Inflammatory macrophage treated with lipopolysaccharide for 1 hour (primary cell): Measurements from ENCODE around the gene PLGRKT.
"Not testable (repeated sequence)": the region's sequence is repeated elsewhere in the genome, so short reads cannot be mapped to it uniquely, and the experiment has no call there.

Experiments
- DNase-seq, 2 donors: peaks; one replicate each; pipeline ENCODE4 v3.0.0-alpha.2; 2020 to 2022

The PLGRKT gene

GRCh38 chr9:5429873-5430564 is 7.7 kb downstream of the PLGRKT start:
- DNase-seq: no peak

GRCh38 chr9:5428794-5429528 is 8.8 kb downstream of the PLGRKT start:
- DNase-seq: no peak

- no peak for DNase-seq
Observed at GRCh38 chr9:5428172-5428571, 9.6 kb downstream of the PLGRKT start.

DNA sequence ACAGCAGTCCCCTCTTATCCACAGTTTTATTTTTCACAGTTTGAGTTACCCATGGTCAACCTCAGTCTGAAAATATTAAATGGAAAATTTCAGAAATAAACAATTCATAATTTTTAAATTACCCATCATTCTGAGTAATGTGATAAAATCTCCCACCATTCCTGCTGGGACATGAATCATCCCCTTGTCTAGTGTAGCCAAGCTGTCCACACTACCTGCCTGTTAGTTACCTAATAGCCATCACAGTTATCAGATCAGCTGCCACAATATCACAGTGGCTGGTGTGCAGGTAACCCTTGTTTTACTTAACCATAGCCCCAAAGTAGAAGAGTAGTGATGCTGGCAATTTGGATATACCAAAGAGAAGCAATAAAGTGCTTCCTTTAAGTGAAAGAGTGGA is 10.7 kb downstream of the PLGRKT start:
- no peak for DNase-seq

- DNase-seq: peak in 1 of 2 donors; percentile 43
Observed at GRCh38 chr9:5425006-5425628, 12.6 kb downstream of the PLGRKT start.

DNA sequence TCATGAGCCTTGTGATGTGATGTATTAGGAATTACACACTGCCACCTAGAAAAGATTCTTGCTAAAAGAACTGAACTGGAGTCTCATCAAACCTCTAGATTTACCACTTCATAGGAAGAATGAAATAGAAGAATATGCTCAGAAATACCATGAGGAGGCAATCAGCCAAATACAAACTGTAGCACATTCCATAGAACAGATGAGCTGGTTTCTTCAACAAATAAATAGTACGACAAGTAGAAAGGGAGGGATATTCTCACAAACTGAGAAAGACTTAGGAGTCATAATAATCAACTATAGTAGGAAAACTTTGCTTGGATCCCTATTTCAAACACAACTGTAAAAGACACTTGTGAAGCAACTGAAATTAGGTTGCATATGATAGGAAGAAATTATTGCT is 15.4 kb downstream of the PLGRKT start:
- no peak for DNase-seq

GRCh38 chr9:5421163-5421562 is 16.6 kb downstream of the PLGRKT start:
- DNase-seq: no peak

DNA sequence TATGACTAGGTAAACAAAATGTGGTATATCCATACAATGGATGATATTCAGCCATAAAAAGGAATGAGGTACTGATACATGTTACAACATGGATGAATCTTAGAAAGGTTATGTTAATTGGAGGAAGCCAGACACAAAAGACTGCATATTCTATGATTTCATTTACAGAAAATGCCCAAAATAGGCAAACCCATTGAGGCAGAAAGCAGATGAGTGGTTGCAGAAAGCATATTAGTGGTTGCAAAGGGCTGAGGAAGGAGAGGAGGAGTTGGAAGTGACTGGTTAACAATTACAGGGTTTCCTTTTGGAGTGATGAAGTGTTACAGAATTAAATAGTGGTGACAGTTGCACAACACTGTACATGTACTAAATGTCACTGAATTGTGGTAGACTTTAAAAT is 17.7 kb downstream of the PLGRKT start:
- no peak for DNase-seq

DNA sequence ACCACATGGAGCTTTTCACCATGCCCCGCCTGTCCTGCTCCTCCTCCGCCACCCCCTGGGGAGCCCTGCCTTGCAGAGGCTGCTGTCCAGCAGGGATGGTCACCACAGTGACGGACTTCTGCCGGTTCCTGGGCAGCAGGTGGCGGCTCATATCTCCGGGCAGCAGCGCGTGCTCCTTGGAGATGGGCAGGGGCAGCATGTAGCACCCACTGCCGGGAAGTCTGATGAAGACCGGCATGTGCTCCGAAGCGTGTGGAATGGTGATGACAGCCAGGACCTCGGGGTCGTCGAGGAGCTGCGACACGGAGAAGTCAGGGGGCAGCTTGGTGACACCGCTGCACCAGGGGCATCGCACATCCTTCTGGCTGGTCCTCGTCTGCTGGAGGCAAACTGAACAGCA is 19.2 kb downstream of the PLGRKT start:
- DNase-seq: no peak

- DNase-seq: no peak
Observed at GRCh38 chr9:5416953-5417352, 20.8 kb downstream of the PLGRKT start.

- DNase-seq: no peak
Observed at GRCh38 chr9:5408596-5408995, 29.1 kb downstream of the PLGRKT start.

DNA sequence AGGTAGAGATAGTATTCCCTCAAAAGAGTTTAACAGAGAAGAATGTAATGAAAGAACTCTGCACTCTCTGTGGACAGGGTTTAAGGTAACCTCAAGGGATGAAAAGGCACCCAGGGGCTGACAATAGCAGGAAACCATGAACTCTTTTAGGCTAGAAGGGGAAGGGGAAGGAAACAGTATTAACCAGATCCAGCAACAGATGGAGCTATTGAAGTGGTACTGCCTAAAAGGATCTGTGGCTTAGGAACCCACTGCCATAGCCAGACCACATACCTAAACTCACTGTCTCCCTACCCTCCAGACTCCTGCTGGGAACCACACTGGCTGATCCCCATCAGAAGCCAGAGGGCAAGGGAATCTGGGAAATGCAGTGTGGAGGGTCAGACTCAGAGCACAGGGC is 35.5 kb downstream of the PLGRKT start:
- no peak for DNase-seq

DNA sequence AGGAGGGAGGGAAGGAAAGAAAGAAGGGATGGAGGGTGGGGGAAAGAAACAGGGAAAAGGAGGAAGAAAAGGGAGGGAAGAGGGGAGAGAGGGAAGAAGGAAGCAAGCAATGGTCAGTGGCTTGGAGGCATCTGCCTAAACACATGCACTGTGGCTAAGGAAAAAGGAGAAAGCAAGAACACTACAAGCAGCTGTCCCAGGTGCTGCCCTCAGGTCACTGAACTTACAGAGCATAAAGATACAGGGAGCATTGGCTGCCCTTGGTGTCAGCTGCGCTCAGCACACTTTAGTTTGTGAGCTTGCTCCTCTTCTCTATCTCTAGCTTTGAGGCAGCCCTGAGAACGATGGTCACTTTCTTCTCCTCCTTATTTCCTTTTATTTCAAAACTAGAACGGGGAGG is 40.2 kb downstream of the PLGRKT start:
- not testable (repeated sequence) for DNase-seq

DNA sequence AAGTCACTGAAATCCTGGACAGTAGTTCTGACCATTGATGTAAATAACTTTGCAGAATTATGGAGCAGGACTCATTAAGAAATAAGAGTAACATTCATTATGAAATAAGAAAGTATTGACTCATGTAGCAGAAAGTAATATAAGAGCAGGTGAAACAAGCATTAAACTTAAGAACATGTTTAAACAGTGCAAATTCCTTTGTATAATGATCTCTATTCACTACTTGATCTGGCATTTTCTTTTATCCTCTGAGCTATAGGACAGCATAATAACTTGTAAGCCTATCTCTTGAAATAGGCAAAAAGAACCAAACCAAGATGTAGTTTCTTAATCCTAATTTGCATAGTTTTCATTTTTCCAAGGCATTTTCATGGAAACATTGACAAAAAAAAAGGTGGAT is 42.3 kb downstream of the PLGRKT start:
- no peak for DNase-seq

DNA sequence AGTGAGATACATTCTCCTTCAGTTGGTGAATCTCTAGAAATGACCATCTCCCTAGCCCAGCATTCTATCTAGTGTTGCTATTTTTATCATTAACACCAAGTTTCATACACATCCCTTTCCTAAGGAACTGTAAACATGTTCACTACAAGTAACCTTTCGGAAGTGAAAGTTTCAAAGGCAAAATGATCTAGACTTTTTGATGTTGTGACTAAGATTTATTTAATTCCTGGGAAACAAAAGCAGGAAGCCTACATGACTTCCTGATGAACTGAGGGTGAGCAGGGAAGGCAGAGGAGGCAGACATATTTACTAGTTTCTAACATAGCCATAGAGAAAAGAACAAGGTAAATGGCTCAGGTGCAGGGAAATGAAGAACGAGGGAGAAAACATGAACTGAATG is 43.7 kb downstream of the PLGRKT start:
- DNase-seq: not testable (repeated sequence)

DNA sequence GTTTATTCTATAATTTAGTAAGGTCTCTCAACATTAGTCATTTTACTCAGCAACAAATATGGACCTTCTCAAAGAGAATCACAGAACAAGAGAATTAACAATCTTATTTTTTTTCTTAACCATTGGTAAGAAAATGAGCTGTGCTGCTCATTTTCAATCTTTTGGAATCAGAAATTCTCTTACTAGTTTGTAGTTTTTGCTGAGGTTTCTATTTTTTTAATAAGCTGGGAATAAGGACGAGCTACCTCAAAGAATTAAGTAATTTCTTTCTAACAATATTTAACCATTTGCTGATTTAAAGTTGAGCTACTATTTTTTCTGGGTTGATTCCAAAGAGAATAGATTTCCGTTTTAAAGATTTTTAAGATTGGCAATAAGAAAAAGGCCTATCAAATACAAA is 44.2 kb downstream of the PLGRKT start:
- DNase-seq: no peak

GRCh38 chr9:5392285-5392684 is 45.4 kb downstream of the PLGRKT start:
- DNase-seq: no peak

- DNase-seq: peak in 1 of 2 donors; percentile 8
Observed at GRCh38 chr9:5389109-5389732, 48.5 kb downstream of the PLGRKT start.

DNA sequence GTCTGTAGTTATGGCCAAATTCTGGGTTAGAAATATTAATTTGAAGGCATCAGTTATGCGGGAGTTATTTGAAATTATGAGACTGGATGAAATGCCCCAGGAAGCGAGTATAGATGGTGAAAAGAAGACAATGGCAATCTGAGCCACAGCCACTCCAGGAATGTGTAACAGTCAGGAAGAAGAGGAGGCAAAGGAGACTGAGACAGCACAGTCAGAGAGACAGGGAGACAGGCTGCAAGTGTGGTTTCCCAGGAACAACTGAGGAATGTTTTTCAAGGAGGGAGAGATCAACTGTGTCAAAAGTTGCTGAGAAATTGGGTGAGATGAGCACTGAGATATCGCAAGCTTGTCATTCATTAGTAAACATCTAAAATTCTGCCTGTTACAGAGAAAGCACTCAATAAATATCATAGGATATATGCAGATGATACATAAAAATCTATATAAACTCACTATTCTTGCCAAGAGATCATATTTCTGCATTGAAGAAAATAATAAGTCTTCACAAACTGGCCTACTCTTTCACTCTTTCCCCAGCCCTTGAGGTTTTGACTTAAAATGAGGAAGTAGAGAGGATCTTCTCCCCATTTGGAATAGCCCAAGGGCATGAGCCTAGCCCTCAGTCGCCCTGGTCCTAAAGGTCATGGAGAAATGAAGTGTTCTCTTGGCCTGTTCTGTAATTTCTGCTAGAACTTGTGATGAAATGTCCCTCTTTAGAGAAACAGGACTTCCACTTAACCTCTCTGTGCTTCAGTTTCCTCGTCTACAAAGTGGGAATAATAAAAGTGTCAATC is 49.5 kb downstream of the PLGRKT start:
- peak; percentile 47 to 64 for DNase-seq

DNA sequence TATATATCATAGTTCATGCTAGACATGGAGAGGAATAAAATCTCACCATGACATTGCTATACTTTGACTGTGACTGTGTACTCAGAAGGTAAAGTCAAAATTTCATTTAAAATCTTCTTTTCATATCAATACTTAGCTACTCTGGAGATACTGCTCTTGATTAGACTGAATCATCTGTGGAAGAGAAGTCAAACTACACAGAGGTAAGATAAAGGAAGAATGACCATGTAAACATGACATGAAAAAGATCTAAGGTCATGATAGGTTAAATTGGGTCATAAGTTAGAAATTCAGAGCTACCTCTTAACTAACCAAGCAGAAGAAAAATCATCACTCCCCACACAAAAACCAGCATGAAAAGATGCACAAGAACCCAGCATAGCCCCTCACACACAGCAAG is 53.3 kb downstream of the PLGRKT start:
- DNase-seq: no peak

- DNase-seq: no peak
Observed at GRCh38 chr9:5382479-5382878, 55.2 kb downstream of the PLGRKT start.

DNA sequence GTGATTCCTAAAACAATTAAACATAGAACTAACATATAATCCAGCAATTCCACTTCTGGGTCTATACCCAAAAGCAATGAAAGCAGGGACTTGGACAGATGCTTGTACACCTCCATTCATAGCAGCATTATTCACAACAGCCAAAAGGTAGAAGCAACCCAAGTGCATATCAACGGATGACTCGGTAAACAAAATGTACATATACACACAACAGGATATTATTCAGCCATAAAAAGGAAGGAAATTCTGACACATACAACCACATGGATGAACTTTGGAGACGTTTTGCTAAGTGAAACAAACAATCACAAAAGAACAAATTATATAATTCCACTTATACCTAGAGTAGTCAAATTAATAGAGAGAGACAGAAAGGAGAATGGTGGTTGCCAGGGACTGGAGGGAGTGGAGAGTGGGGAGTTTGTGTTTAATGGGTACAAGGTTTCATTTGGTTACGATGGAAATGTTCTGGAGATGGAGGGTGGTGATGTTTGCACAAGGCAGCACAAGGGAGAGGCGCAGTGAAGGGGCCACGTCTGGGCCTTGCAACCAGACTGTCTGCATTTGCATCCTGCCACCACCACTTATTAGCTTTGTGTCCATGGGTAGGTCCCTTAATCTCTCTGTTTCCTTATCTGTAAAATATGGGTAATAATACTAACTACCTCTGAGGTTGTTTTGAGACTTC is 61.8 kb downstream of the PLGRKT start:
- no peak for DNase-seq
